GM12865 (cell line): Measurements from ENCODE around the gene SKIDA1.
"Not testable (repeated sequence)": the region's sequence is repeated elsewhere in the genome, so short reads cannot be mapped to it uniquely, and the experiment has no call there.

Experiments
- DNase-seq: peaks from one replicate; pipeline ENCODE4 v3.0.0; 2010; ENCODE audit warnings: low read depth
- H3K4me3 ChIP-seq: 2 replicates; pipeline ENCODE4 v1.5.1; 2011; ENCODE audit warnings: mild to moderate bottlenecking, low read depth, low read length, control low read depth
- TF ChIP-seq, protein P1 (sequence below): IDR thresholded peaks from 2 replicates; pipeline ENCODE4 v1.5.1; 2011; ENCODE audit warnings: low read length, control low read depth, low read depth, inconsistent platforms; ENCODE audit not compliant: insufficient read depth; ENCODE audit errors: missing control alignments

Gene SKIDA1

DNA sequence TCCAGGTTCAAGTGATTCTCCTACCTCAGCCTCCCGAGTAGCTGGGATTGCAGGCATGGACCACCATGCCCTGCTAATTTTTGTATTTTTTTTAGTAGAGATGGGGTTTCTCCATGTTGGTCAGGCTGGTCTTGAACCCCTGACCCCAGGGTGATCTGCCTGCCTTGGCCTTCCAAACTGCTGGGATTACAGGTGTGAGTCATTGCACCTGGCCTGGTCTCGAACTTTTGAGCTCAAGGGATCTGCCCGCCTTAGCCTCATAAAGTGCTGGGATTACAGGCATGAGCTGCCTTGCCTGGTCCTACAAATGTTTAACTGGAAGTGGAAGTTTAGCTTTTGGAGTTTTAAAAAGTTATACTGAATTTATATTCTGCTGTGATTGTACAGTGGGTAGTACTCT is 11.4 kb upstream of the SKIDA1 start:
- no peak overlapping the region for H3K4me3 ChIP-seq
- DNase-seq: no peak
- TF ChIP-seq, protein P1, sequence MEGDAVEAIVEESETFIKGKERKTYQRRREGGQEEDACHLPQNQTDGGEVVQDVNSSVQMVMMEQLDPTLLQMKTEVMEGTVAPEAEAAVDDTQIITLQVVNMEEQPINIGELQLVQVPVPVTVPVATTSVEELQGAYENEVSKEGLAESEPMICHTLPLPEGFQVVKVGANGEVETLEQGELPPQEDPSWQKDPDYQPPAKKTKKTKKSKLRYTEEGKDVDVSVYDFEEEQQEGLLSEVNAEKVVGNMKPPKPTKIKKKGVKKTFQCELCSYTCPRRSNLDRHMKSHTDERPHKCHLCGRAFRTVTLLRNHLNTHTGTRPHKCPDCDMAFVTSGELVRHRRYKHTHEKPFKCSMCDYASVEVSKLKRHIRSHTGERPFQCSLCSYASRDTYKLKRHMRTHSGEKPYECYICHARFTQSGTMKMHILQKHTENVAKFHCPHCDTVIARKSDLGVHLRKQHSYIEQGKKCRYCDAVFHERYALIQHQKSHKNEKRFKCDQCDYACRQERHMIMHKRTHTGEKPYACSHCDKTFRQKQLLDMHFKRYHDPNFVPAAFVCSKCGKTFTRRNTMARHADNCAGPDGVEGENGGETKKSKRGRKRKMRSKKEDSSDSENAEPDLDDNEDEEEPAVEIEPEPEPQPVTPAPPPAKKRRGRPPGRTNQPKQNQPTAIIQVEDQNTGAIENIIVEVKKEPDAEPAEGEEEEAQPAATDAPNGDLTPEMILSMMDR: no peak

DNA sequence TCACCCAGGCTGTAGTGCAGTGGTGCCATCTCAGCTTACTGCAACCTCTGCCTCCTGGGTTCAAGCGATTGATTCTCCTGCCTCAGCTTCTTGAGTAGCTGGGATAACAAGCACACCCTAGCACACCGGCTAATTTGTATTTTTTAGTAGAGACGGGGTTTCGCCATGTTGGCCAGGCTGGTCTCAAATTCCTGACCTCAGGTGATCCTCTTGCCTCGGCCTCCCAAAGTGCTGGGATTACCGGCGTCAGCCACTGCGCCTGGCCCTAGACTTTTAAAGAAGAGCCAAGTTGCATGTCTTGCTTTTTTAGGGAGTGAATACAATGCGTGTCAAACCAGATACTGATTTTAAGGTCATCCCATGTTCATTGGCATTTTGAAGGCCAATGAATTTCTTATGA is 10.5 kb upstream of the SKIDA1 start:
- not testable (repeated sequence) for H3K4me3 ChIP-seq, DNase-seq

DNA sequence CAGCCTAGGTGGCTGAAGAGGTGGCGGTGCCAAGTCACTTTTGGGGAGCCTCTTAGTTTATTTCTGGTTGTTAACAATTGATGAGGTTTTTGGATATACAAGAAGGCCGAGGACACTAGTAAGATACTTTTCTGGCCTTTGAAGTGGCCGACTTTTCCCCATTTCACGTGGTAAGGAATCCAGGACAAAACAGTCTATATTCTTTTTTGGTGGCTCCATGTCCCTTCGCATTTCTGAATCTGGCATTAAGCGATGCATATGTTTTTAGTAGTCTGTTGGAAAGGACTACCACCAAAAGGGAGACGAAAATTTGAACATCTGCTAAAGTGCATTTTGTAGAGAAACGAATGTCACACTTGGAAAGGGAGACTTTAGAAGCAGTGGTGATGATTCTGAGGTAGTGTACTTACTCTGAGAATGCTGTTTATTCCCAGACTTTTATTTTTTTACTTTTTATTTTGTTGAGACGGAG is 10.0 kb upstream of the SKIDA1 start:
- peak overlapping the region; percentile 69 for H3K4me3 ChIP-seq
- TF ChIP-seq, protein P1: no peak
- DNase-seq: no peak

DNA sequence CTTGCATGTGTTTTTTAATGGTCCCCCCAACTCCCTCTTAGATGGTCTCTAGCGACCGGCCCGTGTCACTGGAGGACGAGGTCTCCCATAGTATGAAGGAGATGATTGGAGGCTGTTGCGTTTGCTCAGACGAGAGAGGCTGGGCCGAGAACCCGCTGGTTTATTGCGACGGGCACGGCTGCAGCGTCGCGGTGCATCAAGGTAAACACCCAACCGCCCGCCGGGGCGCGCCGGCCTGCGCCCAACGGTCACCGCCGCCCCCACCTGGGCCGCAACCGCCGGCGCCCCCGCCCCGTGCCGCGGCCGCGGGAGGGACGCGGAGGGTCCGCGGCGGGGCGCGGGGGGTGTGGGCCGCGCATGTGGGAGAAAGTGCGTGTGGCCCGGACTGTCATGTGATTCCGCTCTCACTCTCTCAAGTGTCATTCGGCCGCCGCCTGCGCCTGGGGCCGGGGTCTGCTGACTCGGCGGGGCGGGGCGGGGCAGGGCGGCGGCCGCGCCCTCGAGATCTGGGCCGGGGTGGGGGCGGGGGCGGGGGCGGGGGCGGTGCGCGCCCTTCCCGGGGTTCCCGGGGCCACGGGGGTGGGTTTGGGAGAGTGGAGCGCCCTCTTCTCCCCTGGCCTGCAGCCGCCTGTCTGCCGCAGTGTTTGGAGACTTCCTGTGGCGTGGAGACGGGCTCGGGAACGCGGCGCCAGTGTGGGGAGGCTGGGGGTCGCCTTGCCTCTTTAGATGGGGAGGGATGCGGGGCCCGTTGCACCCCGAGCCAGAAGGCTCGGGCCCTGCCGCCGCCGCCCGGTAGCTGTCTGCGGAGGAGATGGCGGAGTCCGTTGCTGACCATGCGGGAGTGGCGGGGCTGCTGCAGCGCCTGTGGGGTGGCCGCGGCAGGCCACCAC is 9.4 kb upstream of the SKIDA1 start:
- TF ChIP-seq, protein P1: no peak
- DNase-seq: peak; percentile 64
- peak overlapping the region; percentile 69 for H3K4me3 ChIP-seq

DNA sequence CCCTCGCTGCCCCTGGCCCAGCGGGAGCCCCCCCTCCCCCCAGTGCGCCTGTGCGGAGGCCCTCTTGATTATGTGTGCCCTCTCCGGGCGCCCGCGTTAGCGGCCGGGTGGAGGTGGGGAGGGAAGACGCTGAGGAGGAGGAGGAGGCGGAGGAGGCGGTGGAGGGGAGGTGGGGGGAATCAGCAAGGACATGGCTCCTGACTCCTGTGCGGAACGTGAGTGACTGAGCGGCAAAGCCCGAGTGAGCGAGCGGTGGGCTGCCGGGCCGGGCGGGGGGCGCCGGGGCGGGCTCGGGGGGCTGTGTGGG is 8.8 kb upstream of the SKIDA1 start:
- H3K4me3 ChIP-seq: peak overlapping the region; percentile 69
- TF ChIP-seq, protein P1: no peak
- no peak for DNase-seq

DNA sequence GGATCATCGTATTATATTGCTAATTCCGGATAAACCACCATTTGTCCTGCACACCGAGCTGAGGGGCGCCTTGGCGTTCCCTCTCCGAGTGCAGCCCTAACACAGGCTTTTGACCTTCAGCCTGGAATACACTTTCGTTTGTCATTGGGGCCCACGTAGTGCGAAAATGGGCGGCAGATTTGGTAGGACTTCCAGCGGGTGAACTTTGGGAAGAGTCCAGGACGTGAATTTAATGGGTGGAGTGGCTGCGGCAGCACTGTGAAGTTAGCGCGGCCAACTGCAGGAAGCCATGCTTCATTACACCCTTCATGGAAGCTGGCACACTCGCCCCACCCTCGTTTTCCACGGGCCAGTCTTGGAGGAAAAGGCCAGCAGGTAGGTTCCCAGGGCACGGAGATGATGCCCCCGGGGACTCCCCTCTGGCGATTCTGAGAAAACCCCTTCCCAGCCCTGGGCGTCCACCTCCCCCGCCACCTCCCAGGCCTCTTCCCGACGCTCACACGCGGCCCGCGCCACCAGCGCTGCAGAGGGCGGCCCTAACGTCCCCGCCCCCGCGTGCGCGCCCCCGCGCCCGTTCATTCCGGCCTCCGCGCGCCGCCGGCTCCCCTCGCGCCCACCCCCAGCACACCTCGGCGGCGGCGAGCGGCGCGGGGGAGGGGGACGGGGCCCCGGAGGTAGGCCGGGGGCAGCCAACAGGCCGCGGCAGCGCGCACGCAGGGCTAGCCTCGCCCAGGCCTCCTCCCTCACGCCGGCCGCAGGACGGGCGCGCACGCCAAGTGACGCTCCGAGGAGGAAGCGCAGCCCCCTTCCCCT is 8.2 kb upstream of the SKIDA1 start, which contains the start of gene MLLT10:
Gene MLLT10 (plus strand): TSS at position 766 of the 813 bp plus-strand sequence. CDS start 413 bp downstream, outside the sequence.
- DNase-seq: peak; percentile 98
- H3K4me3 ChIP-seq: peak within 1 kb of the TSS; percentile 83
- TF ChIP-seq, protein P1: no peak
